Measurements from ENCODE around the gene TOMM7.

The TOMM7 gene

GRCh38 chr7:22860784-22861482 lies 38.3 kb upstream of the TOMM7 start:
- H3K4me1 ChIP-seq (ENCODE audit: control insufficient read depth, insufficient read depth, low read length) = peaks cover 65% of the 10 kb centered on the region
- H3K9me3 ChIP-seq (ENCODE audit: control insufficient read depth, low read length) = no peaks in the 10 kb centered on the region
- no peak for DNase-seq (ENCODE audit: low read depth)
- H3K36me3 ChIP-seq (ENCODE audit: control insufficient read depth, insufficient read depth, low read length, severe bottlenecking) = peaks cover 12% of the 10 kb centered on the region
- peak overlapping the region; percentile 70 for H3K9ac ChIP-seq (ENCODE audit: low read length)
- no peaks in the 10 kb centered on the region for H3K27me3 ChIP-seq (replicated peaks; ENCODE audit: control insufficient read depth, insufficient read depth, low read length)
- no peak overlapping the region for H3K4me3 ChIP-seq (ENCODE audit: low read length)

- H3K4me1 ChIP-seq (ENCODE audit: control insufficient read depth, insufficient read depth, low read length) = peaks cover 63% of the 10 kb centered on the region
- no peaks in the 10 kb centered on the region for H3K27me3 ChIP-seq (replicated peaks; ENCODE audit: control insufficient read depth, insufficient read depth, low read length)
- no peak overlapping the region for H3K4me3 ChIP-seq (ENCODE audit: low read length)
- peak overlapping the region; percentile 70 for H3K9ac ChIP-seq (ENCODE audit: low read length)
- H3K9me3 ChIP-seq (ENCODE audit: control insufficient read depth, low read length) = no peaks in the 10 kb centered on the region
- H3K36me3 ChIP-seq (ENCODE audit: control insufficient read depth, insufficient read depth, low read length, severe bottlenecking) = peaks cover 12% of the 10 kb centered on the region
- DNase-seq (ENCODE audit: low read depth) = no peak
Observed at GRCh38 chr7:22860337-22860736, 37.7 kb upstream of the TOMM7 start.

GRCh38 chr7:22859641-22860290 lies 37.1 kb upstream of the TOMM7 start:
- peaks cover 63% of the 10 kb centered on the region for H3K4me1 ChIP-seq (ENCODE audit: control insufficient read depth, insufficient read depth, low read length)
- no peaks in the 10 kb centered on the region for H3K9me3 ChIP-seq (ENCODE audit: control insufficient read depth, low read length)
- DNase-seq (ENCODE audit: low read depth) = no peak
- H3K4me3 ChIP-seq (ENCODE audit: low read length) = peak overlapping the region; percentile 23
- H3K9ac ChIP-seq (ENCODE audit: low read length) = peak overlapping the region; percentile 70
- peaks cover 12% of the 10 kb centered on the region for H3K36me3 ChIP-seq (ENCODE audit: control insufficient read depth, insufficient read depth, low read length, severe bottlenecking)
- no peaks in the 10 kb centered on the region for H3K27me3 ChIP-seq (replicated peaks; ENCODE audit: control insufficient read depth, insufficient read depth, low read length)

GRCh38 chr7:22858640-22859561 lies 36.3 kb upstream of the TOMM7 start:
- H3K36me3 ChIP-seq (ENCODE audit: control insufficient read depth, insufficient read depth, low read length, severe bottlenecking) = peaks cover 12% of the 10 kb centered on the region
- no peaks in the 10 kb centered on the region for H3K9me3 ChIP-seq (ENCODE audit: control insufficient read depth, low read length)
- no peaks in the 10 kb centered on the region for H3K27me3 ChIP-seq (replicated peaks; ENCODE audit: control insufficient read depth, insufficient read depth, low read length)
- peak overlapping the region; percentile 70 for H3K9ac ChIP-seq (ENCODE audit: low read length)
- peak overlapping the region; percentile 23 for H3K4me3 ChIP-seq (ENCODE audit: low read length)
- peaks cover 55% of the 10 kb centered on the region for H3K4me1 ChIP-seq (ENCODE audit: control insufficient read depth, insufficient read depth, low read length)
- DNase-seq (ENCODE audit: low read depth) = peak; percentile 91

GRCh38 chr7:22858274-22858639 lies 35.6 kb upstream of the TOMM7 start:
- peak overlapping the region; percentile 4 for H3K4me3 ChIP-seq (ENCODE audit: low read length)
- peaks cover 55% of the 10 kb centered on the region for H3K4me1 ChIP-seq (ENCODE audit: control insufficient read depth, insufficient read depth, low read length)
- no peaks in the 10 kb centered on the region for H3K9me3 ChIP-seq (ENCODE audit: control insufficient read depth, low read length)
- H3K27me3 ChIP-seq (replicated peaks; ENCODE audit: control insufficient read depth, insufficient read depth, low read length) = no peaks in the 10 kb centered on the region
- H3K36me3 ChIP-seq (ENCODE audit: control insufficient read depth, insufficient read depth, low read length, severe bottlenecking) = peaks cover 7% of the 10 kb centered on the region
- H3K9ac ChIP-seq (ENCODE audit: low read length) = peak overlapping the region; percentile 52
- DNase-seq (ENCODE audit: low read depth) = no peak

- peaks cover 7% of the 10 kb centered on the region for H3K36me3 ChIP-seq (ENCODE audit: control insufficient read depth, insufficient read depth, low read length, severe bottlenecking)
Observed at GRCh38 chr7:22856416-22856815, 33.8 kb upstream of the TOMM7 start.

GRCh38 chr7:22855049-22855392 lies 32.4 kb upstream of the TOMM7 start:
- Histone ChIP-seq H3K9ac (ENCODE audit: low read length) (peak overlapping the region; percentile 95), H3K4me3 (ENCODE audit: low read length) (peak overlapping the region; percentile 86), H3K27me3 (replicated peaks; ENCODE audit: control insufficient read depth, insufficient read depth, low read length) (no peaks in the 10 kb centered on the region), H3K9me3 (ENCODE audit: control insufficient read depth, low read length) (no peaks in the 10 kb centered on the region), H3K36me3 (ENCODE audit: control insufficient read depth, insufficient read depth, low read length, severe bottlenecking) (peaks cover 7% of the 10 kb centered on the region), H3K4me1 (ENCODE audit: control insufficient read depth, insufficient read depth, low read length) (peaks cover 44% of the 10 kb centered on the region)
- DNase-seq (ENCODE audit: low read depth) = no peak

More at GRCh38 chr7:22856416-22856815, 33.8 kb upstream of the TOMM7 start:
- Histone ChIP-seq H3K9me3 (ENCODE audit: control insufficient read depth, low read length) (no peaks in the 10 kb centered on the region), H3K4me3 (ENCODE audit: low read length) (peak overlapping the region; percentile 86), H3K27me3 (replicated peaks; ENCODE audit: control insufficient read depth, insufficient read depth, low read length) (no peaks in the 10 kb centered on the region), H3K4me1 (ENCODE audit: control insufficient read depth, insufficient read depth, low read length) (peaks cover 55% of the 10 kb centered on the region), H3K9ac (ENCODE audit: low read length) (peak overlapping the region; percentile 95)
- peak; percentile 30 for DNase-seq (ENCODE audit: low read depth)

- DNase-seq (ENCODE audit: low read depth) = peak; percentile 93
- H3K4me1 ChIP-seq (ENCODE audit: control insufficient read depth, insufficient read depth, low read length) = peaks cover 41% of the 10 kb centered on the region
- no peaks in the 10 kb centered on the region for H3K9me3 ChIP-seq (ENCODE audit: control insufficient read depth, low read length)
- no peaks in the 10 kb centered on the region for H3K27me3 ChIP-seq (replicated peaks; ENCODE audit: control insufficient read depth, insufficient read depth, low read length)
- H3K9ac ChIP-seq (ENCODE audit: low read length) = peak overlapping the region; percentile 95
- peaks cover 7% of the 10 kb centered on the region for H3K36me3 ChIP-seq (ENCODE audit: control insufficient read depth, insufficient read depth, low read length, severe bottlenecking)
- peak overlapping the region; percentile 86 for H3K4me3 ChIP-seq (ENCODE audit: low read length)
Observed at GRCh38 chr7:22854158-22855048, 31.8 kb upstream of the TOMM7 start.

- peak overlapping the region; percentile 35 for H3K9ac ChIP-seq (ENCODE audit: low read length)
- H3K27me3 ChIP-seq (replicated peaks; ENCODE audit: control insufficient read depth, insufficient read depth, low read length) = no peaks in the 10 kb centered on the region
- DNase-seq (ENCODE audit: low read depth) = no peak
- peaks cover 7% of the 10 kb centered on the region for H3K36me3 ChIP-seq (ENCODE audit: control insufficient read depth, insufficient read depth, low read length, severe bottlenecking)
- H3K9me3 ChIP-seq (ENCODE audit: control insufficient read depth, low read length) = no peaks in the 10 kb centered on the region
- peak overlapping the region; percentile 34 for H3K4me3 ChIP-seq (ENCODE audit: low read length)
- peaks cover 35% of the 10 kb centered on the region for H3K4me1 ChIP-seq (ENCODE audit: control insufficient read depth, insufficient read depth, low read length)
Observed at GRCh38 chr7:22853674-22854157, 31.1 kb upstream of the TOMM7 start.

GRCh38 chr7:22853138-22853537 lies 30.5 kb upstream of the TOMM7 start:
- peaks cover 29% of the 10 kb centered on the region for H3K4me1 ChIP-seq (ENCODE audit: control insufficient read depth, insufficient read depth, low read length)
- DNase-seq (ENCODE audit: low read depth) = no peak
- H3K9me3 ChIP-seq (ENCODE audit: control insufficient read depth, low read length) = no peaks in the 10 kb centered on the region
- H3K9ac ChIP-seq (ENCODE audit: low read length) = no peak overlapping the region
- peaks cover 7% of the 10 kb centered on the region for H3K36me3 ChIP-seq (ENCODE audit: control insufficient read depth, insufficient read depth, low read length, severe bottlenecking)
- H3K27me3 ChIP-seq (replicated peaks; ENCODE audit: control insufficient read depth, insufficient read depth, low read length) = no peaks in the 10 kb centered on the region
- H3K4me3 ChIP-seq (ENCODE audit: low read length) = no peak overlapping the region
